ENCODE results near the gene LRRC10.

Gene LRRC10

GRCh38 chr12:69569236-69569635, 41.5 kb downstream of the LRRC10 start:
- no peak for DNase-seq (ENCODE audit: low spot score)

GRCh38 chr12:69566603-69567002, 44.1 kb downstream of the LRRC10 start:
- no peak for DNase-seq (ENCODE audit: low spot score)

GRCh38 chr12:69563166-69563762, 47.4 kb downstream of the LRRC10 start:
- no peak for DNase-seq (ENCODE audit: low spot score)
